ENCODE results near the gene MGAT4A.
"Not testable (repeated sequence)": the region's sequence is repeated elsewhere in the genome, so short reads cannot be mapped to it uniquely, and the experiment has no call there.

Gene MGAT4A

DNA sequence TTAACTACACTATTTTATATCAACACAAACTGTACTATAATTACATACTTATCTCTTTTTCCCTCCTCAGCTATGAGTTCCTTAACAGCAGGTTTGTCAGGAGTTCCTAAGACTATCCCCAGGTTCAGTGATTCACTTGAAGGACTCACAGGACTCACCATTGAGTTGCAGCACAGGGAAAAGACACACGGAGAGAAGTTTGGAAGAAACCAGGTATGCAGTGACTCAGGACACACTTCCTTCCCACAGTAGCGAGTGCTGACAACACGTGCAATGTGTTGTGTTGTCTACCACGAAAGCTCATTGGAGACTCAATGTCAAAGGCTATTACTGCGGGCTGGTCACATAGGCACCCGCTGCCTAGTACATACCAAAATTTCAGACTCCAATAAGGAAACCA lies 32.0 kb downstream of the MGAT4A start:
- no peak for DNase-seq

DNA sequence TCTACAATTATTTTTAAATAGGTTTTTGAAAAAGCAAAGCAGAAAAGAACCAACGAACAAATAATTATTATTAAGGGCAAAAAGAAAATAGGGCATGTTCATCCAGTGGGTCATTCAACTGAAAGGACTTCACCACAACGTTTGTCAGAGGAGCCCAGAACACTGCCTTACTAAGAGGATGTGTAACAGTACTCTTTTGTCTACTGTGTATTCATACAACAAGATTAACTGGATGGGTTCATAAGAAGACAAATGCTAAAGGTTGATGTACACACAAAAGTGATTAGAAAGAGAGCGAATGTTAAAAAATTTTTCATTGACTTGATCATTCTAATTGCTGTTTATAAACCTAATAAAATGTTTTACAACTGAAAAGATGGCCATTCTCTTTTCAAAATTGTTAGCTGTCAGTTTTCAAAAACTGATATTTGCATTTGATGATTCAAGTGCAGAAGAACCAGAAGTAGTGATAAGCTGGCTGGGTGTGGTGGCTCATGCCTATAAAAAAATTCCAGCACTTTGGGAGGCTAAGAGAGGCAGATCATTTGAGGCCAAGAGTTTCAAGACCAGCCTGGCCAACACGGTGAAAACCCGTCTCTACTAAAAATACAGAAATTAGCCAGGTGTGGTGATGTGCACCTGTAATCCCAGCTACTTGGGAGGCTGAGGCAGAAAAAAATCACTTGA lies 33.1 kb downstream of the MGAT4A start:
- no peak for DNase-seq

DNA sequence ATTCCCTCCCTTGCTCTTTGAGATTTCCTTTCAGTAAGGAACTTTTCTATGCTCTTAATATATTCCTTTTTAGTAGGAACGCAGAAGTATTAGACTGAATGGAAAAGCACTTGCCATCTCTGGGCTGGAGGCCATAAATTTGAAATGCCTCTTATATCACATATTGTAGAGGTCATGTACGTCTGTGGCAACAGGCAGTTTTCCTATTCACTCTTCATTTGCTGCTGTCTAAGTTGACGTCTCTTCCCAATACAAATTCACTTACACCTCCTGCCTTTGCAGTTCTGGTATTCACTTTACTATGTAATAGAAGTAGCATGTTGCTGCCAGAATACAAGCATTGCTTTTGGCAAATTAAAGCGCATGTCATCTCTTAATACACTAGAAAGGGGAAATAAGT lies 34.7 kb downstream of the MGAT4A start:
- no peak for DNase-seq

DNA sequence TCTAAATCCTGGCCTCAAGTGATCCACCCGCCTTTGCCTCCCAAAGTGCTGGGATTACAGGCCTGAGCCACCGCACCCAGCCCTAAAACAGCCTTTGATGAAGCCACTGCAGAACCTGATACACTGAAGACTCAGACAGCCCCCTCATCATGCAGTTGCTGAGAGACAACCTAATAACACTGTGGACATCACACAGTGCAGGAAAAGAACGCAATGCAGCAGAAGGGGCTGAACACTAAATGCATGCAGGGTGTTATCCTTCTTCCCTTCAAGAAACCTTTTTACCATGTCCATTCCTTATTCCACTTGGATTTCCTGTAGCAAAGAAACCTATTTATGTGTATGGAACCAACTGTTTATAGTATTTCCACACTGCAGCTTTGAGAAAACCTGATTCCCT lies 35.7 kb downstream of the MGAT4A start:
- DNase-seq, result no peak

DNA sequence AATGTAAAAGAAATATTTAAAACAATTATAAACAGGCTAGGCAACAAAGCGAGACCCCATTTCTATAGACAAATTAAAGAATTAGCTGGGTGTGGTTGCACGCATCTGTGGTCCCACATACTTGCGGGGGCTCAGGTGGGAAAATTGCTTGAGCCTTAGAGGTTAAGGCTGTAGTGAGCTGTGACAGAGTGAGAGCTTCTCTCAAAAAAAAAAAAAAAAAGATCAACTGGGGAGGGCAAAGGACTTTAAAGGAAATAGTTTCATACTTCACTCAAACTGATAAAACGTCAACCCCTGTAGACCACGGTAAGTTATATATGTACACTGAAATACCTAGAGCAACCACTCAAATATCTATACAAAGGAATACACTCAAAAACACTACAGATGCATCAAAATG lies 37.5 kb downstream of the MGAT4A start:
- no peak for DNase-seq

DNA sequence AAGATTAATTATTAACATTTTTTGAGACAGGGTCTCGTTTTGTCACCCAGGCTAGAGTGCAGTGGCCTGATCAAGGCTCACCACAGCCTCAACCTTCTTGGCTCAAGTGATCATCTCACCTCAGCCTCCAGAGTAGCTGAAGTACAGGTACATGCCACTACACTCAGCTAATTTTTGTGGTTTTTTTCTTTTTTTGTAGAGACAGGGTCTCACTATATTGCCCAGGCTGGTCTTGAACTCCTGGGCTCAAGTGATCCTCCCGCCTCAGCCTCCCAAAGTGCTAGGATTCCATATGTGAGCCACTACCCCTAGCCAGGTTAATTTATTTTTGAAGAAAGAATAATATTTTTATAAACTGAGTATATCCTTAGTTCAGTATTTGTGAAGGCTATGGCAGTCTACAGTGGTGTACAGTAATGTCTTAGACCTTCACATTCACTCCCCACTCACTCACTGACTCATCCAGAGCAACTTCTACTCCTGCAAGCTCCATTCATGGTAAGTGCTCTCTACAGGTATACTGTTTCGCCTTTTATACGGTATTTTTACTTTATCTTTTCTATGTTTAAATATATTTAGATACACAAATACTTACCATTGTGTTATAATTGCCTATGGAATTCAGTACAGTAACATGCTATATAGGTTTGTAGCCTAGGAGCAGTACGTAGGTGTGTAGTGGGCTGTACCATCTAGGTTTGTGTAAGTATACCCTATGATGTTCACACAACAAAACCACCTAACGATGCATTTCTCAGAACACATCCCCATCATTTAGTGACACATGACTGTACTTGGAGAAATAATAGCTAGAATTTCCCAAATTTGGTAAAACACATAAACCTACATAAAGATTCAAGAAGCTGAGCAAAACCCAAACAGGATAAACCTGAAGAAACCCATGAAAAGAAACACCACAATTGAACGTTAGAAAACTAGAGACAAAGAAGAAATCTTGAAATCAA lies 38.6 kb downstream of the MGAT4A start:
- no peak for DNase-seq

DNA sequence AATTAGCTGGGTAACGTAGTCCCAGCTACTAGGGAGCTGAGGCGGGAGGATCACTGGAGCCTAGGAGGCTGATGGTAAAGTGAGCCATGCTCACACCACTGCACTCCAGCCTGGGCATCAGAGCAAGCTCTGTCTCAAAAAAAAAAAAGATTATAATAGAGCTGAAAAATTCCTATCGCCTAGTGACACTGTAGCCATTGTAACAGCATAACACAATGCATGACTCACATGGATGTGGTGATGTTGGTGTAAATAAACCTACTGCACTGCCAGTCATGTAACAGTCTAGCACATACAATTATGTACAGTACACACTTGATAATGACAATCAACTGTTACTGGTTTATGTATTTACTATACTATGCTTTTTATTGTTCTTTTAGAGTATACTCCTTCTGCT lies 39.6 kb downstream of the MGAT4A start:
- no peak for DNase-seq

DNA sequence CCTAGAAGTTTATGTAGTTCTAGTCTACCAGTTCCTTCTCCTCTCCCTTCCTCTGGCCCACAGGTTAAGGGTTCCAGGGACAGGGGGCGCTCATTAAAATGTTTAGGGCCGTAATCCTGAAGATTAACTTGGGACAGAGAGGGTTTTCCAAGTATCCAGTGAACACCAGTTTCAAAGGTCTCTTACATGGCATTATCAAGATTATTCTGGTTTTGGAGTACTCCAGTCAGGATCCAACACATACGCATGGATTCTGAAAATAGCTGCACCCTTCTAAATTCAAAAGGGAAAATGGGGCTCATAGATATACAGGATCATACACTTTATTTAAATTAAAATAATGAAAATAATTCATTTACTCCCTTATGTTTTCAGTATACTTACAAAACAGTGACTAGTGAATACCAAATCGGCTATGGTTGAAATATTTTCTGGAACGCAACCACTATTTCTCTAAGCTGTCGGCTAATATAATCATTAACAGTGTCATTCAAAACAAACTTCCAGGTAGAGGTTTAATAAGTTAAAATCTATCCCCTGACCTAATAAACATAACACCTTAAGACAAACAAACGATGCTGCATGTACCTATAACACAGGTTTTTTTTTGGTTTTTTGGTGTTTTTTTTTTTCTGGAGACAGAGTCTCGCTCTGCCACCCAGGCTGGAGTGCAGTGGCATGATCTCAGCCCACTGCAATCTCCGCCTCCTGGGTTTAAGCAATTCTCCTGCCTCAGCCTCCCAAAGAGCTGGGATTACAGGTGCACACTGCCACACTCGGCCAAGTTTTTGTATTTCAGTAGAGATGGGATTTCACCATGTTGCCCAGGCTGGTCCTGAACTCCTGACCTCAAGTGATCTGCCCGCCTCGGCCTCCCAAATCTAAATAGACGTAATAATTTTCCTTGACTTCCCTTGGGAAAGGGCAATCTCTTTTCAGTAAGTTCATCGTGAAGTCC lies 44.7 kb downstream of the MGAT4A start:
- no peak for DNase-seq

DNA sequence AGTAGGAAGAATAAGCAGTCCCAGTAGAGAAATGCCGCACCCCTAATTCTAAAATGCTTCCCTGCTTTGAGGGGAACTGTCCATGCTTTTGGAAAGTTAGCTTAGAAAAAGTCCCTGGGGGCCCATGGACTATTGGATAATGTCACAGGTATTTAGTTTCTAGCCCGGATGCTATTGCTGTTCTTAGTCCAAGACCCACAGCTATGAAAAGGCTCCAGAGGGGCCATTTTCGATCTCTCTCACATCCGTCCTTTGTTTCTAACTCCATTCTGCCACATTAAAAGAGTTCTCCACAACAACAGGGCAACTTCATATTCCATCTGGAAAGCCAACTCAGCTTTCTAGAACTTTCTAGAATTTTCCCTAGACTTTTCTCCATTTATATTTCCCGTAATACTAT lies 47.2 kb downstream of the MGAT4A start:
- no peak for DNase-seq

DNA sequence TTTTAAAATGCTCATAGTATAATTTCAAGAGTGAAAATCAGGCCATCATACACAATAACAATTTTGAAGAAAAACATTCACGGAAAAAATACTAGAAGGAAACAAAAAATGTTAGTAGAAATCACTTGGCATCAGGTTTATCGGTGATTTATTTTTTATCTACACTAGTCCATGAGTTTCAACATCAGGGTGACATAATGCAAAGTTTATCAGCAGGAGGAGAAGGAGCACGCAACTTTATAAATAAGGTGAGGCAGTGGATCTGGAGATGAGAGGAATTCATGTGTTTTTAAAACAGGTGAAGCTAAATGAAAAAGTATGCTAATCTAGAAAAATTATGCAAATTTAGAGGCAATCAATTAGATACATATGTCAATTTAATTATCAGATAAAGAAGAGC lies 54.2 kb downstream of the MGAT4A start:
- DNase-seq, result no peak

DNA sequence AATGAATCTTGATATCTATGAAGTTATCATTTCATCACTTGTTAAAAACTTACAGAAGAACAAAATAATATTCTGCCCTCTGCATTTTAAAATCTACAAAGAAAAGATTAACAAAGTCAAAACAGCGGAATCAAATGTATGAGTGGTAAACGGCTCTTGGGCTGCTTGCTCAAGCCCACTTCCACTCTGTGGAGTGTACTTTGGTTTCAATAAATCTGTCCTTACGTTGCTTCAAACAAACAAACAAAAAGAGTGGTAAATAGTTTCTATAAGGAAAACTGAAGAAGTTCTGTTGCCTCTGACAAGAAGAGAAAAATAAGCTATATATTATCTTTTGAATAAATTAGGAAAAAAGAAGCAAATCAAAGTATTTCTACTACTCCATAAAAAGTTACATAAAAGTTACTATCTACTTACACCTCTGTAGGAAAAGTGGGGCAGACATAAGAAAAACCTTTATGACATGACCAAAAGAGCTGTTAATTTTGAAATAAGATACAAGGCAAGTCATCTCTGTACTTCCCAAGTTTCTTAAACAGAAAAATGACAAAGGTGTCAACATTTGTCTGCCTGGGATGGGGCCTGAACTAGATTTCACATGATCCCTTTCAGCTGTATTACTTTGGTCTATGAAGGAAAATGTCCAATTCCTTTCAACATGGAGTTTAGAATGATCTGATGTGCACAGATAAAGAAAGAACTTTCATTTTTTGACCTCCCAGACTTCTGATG lies 56.5 kb downstream of the MGAT4A start:
- DNase-seq, result no peak

DNA sequence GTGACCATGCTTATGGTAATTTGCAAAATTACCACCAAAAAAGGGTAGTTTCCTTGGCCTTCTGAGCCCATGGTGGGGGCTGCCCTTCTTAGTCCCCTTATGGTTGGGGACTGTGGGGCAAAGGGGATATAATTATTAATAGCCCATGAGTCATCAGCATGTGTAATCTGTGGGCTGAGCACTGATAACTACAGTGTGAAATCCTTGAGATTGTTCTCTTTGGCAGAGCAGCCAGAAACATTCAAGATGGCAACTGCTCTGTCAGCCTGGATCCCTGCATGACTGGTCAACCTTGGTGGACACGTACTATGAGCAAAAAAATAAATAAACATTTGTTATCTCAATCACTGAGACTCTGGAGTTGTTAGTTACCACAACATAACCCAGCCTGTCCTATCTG lies 61.3 kb downstream of the MGAT4A start:
- no peak for DNase-seq

DNA sequence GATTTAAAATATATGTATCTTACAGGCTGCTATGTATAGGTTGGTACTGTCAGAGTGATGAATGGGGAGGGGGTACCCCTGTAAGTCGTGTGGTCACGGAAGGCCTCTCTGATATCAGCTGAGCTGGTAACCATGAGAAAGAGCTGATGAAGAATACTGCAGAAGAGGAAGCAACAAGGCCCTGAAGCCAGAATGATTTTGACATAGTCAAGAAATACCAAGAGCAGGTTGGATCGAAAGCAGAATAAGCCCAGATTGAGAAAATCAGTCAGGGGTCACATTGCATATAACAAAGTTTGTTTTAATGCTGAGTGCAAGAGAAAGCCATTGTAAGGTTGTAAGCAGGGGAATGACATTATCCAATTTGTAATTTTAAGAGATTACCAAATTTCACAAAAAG lies 65.3 kb downstream of the MGAT4A start:
- no peak for DNase-seq

DNA sequence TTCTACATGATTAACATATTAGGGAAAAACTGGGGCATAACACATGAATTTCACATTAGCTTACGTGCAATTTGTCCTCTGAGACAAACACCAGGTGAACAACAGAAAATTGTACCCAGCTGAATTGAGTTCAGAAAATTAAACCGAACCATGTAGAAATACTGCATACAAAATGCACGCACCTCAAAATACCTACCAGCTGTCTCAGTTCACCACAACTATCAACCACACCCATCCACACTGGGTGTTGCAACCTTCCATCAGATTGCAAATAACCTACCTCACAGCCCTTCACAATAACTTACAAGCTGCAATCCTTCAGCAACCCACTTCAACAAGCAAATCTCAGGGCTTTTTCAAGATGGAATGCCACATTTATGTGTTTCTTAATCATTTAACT lies 66.6 kb downstream of the MGAT4A start:
- DNase-seq, result no peak

DNA sequence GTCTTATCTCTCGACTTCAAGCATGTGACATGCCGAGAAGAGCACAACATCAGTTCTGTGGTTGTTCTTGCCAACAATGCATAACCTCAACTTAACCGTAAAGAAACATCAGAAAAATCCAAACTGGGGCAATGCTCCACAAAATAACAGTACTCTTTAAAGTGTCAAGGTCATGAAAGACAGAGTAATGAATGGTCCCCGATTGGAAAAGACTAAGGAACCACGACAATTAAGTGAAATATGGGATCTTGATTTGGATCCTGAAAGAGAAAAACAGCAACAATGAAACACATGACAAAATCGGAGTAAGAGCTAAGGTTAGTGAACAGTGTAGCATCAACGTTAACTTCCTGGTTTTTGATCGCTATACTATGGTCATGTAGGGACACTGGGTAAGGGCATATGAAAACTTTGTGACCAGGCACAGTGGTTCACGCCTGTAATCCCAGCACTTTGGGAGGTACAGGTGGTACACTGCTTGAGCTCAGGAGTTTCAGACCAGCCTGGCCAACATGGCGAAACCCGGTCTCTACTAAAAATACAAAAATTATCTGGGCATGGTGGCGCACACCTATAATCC lies 67.3 kb downstream of the MGAT4A start:
- peak; percentile 74 for DNase-seq

DNA sequence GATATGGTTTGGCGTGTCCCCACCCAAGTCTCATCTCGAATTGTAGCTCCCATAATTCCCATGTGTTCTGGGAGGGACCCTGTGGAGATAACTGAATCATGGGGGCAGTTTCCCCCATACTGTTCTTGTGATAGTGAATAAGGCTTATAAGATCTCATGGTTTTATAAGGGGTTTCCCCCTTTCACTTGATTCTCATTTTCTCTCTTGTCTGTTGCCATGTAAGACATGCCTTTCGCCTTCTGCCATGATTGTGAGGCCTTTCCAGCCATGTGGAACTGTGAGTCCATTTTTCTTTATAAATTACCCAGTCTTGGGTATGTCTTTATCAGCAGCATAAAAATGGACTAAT lies 71.5 kb downstream of the MGAT4A start:
- not testable (repeated sequence) for DNase-seq

DNA sequence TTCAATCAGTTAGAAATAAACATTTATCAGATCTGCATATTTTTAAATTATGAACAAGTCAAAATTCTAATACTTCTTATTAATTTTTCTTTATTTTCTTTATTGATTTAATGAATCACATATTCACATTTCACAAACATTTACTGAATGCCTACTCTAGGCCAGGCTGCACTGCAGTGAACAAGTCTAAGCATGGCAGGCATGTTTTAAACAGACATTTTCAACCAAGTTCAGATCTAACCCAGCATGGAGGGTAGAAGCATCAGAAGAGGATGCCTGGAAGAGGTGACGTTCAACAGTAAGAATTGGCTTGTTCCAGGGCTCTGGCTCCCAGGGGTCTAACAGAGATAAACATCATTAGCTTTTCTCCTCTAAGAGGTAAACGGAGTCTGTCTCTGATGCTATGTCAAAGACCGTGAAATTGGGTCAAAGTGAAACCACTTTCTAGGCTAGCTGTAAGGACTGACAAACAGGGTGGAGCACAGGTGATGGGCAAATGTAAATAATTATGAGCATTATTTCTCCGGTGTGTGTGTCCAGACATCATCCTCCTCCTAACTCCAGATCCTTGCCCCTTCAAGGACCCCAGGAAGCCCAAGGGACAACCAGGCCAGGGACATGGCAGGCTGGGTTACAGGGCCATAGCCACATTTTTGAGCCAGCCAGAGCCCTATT lies 72.0 kb downstream of the MGAT4A start:
- DNase-seq, result peak; percentile 83

DNA sequence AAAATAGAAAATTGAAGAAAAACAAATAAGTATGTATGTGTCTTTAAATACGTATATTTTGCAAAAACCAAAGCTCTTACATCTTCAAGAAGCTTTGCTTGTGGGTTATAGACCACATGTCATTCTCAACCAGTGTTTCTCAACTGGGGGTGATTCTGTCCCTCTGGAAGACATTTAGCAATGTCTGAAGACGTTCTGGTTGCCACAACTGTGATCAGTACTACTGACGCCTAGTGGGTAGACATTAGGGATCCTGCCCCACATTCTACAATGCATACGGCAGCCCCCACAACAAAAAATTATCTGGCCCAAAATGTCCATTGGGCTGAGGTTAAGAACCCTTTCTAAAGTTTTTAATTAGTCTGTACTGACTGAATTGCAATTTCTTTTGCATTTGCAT lies 74.1 kb downstream of the MGAT4A start:
- no peak for DNase-seq

DNA sequence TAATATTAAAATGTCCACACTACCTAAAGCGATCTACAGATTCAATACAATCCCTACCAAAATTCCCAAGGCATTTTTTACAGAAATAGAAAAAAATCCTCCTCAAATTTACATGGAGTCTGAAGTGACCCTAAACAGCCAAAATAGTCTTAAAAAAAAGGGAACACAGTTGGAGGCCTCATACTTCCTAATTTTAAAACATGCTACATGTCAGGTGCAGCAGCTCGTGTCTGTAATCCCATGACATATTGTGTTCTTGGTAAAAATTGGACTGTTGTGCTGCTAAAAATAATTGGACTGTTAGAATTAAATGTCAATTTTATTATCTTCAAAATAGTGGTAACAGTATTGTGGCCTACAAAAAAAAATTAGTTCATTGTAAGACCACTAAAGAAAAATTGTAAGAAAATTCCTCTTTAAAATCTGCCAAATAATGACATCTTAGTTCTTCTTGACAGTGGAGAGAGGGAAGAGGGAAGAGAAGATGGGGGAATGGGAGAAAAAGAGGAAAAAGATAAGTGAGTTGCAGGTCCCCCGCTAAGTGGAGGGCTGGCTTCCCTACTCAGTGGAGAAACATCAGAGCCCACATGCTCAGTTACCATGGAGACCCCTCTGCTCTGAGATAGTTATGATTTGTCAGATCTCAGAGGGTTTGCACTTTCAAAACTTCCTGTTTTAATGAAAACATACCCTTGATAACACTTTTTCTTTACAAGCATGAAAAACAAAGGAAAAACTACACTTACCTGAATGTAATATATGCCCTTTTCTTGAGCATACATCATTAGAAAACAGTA lies 76.0 kb downstream of the MGAT4A start:
- no peak for DNase-seq

DNA sequence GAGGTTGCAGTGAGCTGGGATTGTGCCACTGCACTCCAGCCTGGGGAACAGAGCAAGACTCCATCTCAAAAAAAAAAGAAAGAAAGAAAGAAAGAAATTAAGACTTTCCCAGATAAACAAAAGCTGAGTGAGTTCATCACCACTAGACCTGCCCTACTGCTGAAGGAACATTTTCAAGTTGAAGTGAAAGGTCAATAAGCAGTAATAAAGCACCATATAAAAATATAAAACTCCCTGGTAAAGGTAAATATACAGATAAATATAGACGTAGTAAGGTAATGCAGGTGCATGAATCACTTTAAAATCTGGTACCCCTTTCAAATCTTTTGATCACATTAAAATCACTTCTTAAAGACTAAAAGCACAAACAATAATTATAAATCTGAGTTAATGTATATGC lies 79.9 kb downstream of the MGAT4A start:
- DNase-seq, result no peak

DNA sequence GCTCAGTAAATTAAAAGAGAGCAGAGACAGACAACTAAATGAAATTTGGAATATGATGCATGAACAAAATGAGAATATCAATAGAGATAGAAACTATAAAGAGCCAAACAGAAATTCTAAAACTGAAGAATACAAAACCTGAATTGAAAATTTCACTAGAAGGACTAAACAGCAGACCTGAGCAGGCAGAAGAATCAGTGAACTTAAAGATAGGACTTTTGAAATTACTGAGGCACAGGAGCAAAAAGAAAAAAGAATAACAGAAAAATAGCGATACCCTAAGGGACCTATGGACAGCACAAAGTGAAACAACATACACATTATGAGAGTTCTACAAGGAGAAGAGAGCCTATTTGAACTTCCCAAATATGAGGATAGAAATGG lies 80.9 kb downstream of the MGAT4A start:
- DNase-seq, result no peak

Measured in activated CD8-positive, alpha-beta memory T cell treated with anti-CD3 and anti-CD28 coated beads for 24 hours (primary cell).